Measurements from ENCODE around the gene TEX28. TPM values are rescaled to one million over a fixed set of nuclear protein-coding genes. Genes with fewer than 3 reads are reported as not detected.

Gene TEX28
- total and polyA plus RNA-seq, 12 donors, result 0.07 to 0.18 TPM; not detected in 10

DNA sequence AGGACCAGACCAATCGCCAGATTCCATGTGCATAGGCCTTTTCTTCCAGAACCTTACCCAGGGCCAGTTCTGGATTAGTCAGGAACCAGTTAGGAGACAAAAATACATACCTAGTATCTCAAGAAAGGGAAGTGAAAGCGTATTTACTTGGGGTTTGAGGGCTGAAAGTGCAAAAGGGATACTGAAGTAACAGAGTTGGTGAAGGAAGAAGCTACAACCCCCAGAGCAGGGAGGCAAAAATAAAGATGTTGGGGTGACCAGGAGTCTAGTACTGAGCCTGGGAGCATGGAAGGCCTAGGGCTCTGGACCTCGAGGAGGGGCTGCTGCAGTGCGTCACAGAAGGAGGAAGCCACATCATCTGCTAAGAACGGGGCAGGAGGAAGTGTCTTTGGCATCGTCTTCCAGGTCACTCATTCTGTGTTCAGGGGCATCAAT lies 38.9 kb upstream of the TEX28 start:
- TF ChIP-seq, protein P1, sequence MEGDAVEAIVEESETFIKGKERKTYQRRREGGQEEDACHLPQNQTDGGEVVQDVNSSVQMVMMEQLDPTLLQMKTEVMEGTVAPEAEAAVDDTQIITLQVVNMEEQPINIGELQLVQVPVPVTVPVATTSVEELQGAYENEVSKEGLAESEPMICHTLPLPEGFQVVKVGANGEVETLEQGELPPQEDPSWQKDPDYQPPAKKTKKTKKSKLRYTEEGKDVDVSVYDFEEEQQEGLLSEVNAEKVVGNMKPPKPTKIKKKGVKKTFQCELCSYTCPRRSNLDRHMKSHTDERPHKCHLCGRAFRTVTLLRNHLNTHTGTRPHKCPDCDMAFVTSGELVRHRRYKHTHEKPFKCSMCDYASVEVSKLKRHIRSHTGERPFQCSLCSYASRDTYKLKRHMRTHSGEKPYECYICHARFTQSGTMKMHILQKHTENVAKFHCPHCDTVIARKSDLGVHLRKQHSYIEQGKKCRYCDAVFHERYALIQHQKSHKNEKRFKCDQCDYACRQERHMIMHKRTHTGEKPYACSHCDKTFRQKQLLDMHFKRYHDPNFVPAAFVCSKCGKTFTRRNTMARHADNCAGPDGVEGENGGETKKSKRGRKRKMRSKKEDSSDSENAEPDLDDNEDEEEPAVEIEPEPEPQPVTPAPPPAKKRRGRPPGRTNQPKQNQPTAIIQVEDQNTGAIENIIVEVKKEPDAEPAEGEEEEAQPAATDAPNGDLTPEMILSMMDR (IDR thresholded peaks at IDR 0.05), result no peak
- TF ChIP-seq POLR2A (IDR thresholded peaks at IDR 0.05), result no peak
- H3K27me3 ChIP-seq, result peaks cover 16% of the 10 kb centered on the region

GRCh38 chrX:154333116-154333515 lies 38.2 kb upstream of the TEX28 start:
- Histone ChIP-seq H3K4me1 (replicated peaks in 1 of 2) (no peaks in the 10 kb centered on the region), H3K4me3 (no peak overlapping the region), H3K27ac (no peak overlapping the region), H3K27me3 (peaks cover 16% of the 10 kb centered on the region), H3K36me3 (replicated peaks in 1 of 2) (no peaks in the 10 kb centered on the region), H3K9me3 (replicated peaks in 1 of 3) (no peaks in the 10 kb centered on the region)
- no peak for TF ChIP-seq POLR2A (IDR thresholded peaks at IDR 0.05)
- TF ChIP-seq, protein P1 (IDR thresholded peaks at IDR 0.05), result no peak
- intact Hi-C loops (cut with DNase I), result no loop called here
- 84 to 90% (median 87%) methylated on average over 2 to 9 of the region's 9 CpGs for WGBS, 4 donors
- DNase-seq, result no peak

More for the DNA sequence above, 38.9 kb upstream of the TEX28 start:
- no peak overlapping the region for H3K4me3 ChIP-seq
- 60 to 75% (median 69%) methylated on average over 6 of the region's 6 CpGs for WGBS, 4 donors
- DNase-seq, result no peak
- H3K9me3 ChIP-seq (replicated peaks in 1 of 3), result no peaks in the 10 kb centered on the region
- no peaks in the 10 kb centered on the region for H3K4me1 ChIP-seq (replicated peaks in 1 of 2)
- H3K27ac ChIP-seq, result no peak overlapping the region
- no peaks in the 10 kb centered on the region for H3K36me3 ChIP-seq (replicated peaks in 1 of 2)
- intact Hi-C loops (cut with DNase I), result no loop called here

DNA sequence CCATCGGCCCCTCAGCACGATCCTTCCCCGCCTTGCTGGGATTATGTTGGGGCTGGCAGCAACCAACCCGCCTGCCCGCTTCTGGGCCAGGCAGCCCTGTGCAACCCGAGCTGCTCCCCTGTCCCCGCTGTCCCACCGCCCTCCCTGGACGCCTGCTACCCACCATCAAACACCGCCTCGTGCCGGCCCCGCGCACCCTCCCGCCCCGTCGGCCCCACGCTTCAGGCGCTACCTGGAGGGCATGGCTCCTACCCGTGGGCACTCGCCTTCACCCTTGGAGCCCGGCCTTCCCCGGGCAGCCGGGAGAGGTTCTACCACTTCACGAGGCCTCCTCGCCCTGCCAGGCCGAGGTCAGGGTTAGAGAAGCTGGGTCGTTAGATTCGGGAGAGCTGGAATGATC lies 37.6 kb upstream of the TEX28 start:
- H3K27me3 ChIP-seq, result peaks cover 16% of the 10 kb centered on the region
- no peaks in the 10 kb centered on the region for H3K36me3 ChIP-seq (replicated peaks in 1 of 2)
- no peak overlapping the region for H3K4me3 ChIP-seq
- 87 to 93% (median 91%) methylated on average over 13 to 29 of the region's 29 CpGs for WGBS, 4 donors
- no peak for DNase-seq
- peaks cover 2 to 4% of the 10 kb centered on the region in 2 donors for H3K4me1 ChIP-seq (replicated peaks in 1 of 2)
- TF ChIP-seq, protein P1 (IDR thresholded peaks at IDR 0.05), result no peak
- TF ChIP-seq POLR2A (IDR thresholded peaks at IDR 0.05), result no peak
- no peaks in the 10 kb centered on the region for H3K9me3 ChIP-seq (replicated peaks in 1 of 3)
- H3K27ac ChIP-seq, result no peak overlapping the region
- intact Hi-C loops (cut with DNase I), result no loop called here

GRCh38 chrX:154329294-154329693 lies 34.4 kb upstream of the TEX28 start:
- no peak for TF ChIP-seq POLR2A (IDR thresholded peaks at IDR 0.05)
- TF ChIP-seq, protein P1 (IDR thresholded peaks at IDR 0.05), result no peak
- peaks cover 9% of the 10 kb centered on the region for H3K27me3 ChIP-seq
- DNase-seq, result no peak
- intact Hi-C loops (cut with DNase I), result no loop called here
- H3K4me1 ChIP-seq (replicated peaks in 1 of 2), result peaks cover 6 to 11% of the 10 kb centered on the region in 2 donors
- H3K9me3 ChIP-seq (replicated peaks in 1 of 3), result no peaks in the 10 kb centered on the region
- WGBS, 4 donors, result 70 to 88% (median 83%) methylated on average over 3 to 10 of the region's 10 CpGs
- no peaks in the 10 kb centered on the region for H3K36me3 ChIP-seq (replicated peaks in 1 of 2)
- H3K27ac ChIP-seq, result no peak overlapping the region
- H3K4me3 ChIP-seq, result no peak overlapping the region
